Chondrocyte (in vitro differentiated cells): ENCODE results near the gene FAM163B. TPM values are rescaled to one million over a fixed set of nuclear protein-coding genes. Genes with fewer than 3 reads are reported as not detected.

Experiments
- DNase-seq: peaks from one replicate; pipeline ENCODE4 v3.0.0; 2021; ENCODE audit warnings: mixed read lengths, low spot score
- H3K27ac Mint-ChIP-seq: one replicate; pipeline ENCODE4 v1.8.0; 2021; ENCODE audit warnings: mild to moderate bottlenecking, moderate library complexity, mixed read lengths; ENCODE audit not compliant: unreplicated experiment
- H3K27me3 Mint-ChIP-seq: 2 replicates; pipeline ENCODE4 v1.8.0; 2021; ENCODE audit warnings: low read depth, mixed read lengths
- H3K36me3 Mint-ChIP-seq: 2 replicates; pipeline ENCODE4 v1.8.0; 2021; ENCODE audit warnings: low read depth, mixed read lengths
- H3K4me1 Mint-ChIP-seq: 2 replicates; pipeline ENCODE4 v1.8.0; 2021; ENCODE audit warnings: low read depth, mild to moderate bottlenecking, mixed read lengths
- H3K4me3 Mint-ChIP-seq: one replicate; pipeline ENCODE4 v1.8.0; 2021; ENCODE audit warnings: mild to moderate bottlenecking, moderate library complexity, mixed read lengths; ENCODE audit not compliant: unreplicated experiment
- H3K9me3 Mint-ChIP-seq: 2 replicates; pipeline ENCODE4 v1.8.0; 2021; ENCODE audit warnings: low read depth, mixed read lengths
- total RNA-seq: library from RNA; stranded (reverse); gene quantifications from 3 replicates; pipeline ENCODE4 v1.2.1, GENCODE V29; 2021
- TF ChIP-seq, protein P1 (sequence below): fragments of 200-600 bp; sonication (generic); IDR thresholded peaks from 2 replicates; pipeline ENCODE4 v1.5.0; 2021; ENCODE audit warnings: antibody characterized with exemption, mild to moderate bottlenecking, moderate library complexity

FAM163B gene
- total RNA-seq, 1 donor from 2014 or later = not detected

DNA sequence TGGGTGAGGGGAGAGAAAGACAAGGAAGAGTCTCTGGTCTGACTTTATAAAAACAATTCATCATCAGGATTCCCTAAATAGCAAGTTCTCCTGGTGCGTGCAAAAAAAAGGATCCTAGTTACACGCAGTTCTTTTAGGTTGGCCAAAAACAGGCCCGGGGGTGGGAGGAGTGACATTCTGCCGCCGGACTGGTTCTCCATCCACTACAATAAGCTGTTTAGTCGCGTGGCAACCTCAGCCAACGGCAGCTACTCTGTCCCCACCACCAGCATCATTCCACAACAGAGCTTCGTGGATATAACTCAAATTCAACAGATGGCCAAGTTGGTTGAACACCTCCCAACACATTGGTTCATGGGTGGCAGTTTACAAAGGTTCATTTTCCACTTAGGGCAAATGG is 2.9 kb upstream of the FAM163B start:
- Mint-ChIP-seq H3K9me3 (no peaks in the 10 kb centered on the region), H3K36me3 (no peaks in the 10 kb centered on the region), H3K4me3 (no peak overlapping the region), H3K27me3 (peaks cover 71% of the 10 kb centered on the region), H3K4me1 (peaks cover 5% of the 10 kb centered on the region), H3K27ac (no peak overlapping the region)
- TF ChIP-seq, protein P1, sequence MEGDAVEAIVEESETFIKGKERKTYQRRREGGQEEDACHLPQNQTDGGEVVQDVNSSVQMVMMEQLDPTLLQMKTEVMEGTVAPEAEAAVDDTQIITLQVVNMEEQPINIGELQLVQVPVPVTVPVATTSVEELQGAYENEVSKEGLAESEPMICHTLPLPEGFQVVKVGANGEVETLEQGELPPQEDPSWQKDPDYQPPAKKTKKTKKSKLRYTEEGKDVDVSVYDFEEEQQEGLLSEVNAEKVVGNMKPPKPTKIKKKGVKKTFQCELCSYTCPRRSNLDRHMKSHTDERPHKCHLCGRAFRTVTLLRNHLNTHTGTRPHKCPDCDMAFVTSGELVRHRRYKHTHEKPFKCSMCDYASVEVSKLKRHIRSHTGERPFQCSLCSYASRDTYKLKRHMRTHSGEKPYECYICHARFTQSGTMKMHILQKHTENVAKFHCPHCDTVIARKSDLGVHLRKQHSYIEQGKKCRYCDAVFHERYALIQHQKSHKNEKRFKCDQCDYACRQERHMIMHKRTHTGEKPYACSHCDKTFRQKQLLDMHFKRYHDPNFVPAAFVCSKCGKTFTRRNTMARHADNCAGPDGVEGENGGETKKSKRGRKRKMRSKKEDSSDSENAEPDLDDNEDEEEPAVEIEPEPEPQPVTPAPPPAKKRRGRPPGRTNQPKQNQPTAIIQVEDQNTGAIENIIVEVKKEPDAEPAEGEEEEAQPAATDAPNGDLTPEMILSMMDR = no peak
- peak; percentile 26 for DNase-seq

DNA sequence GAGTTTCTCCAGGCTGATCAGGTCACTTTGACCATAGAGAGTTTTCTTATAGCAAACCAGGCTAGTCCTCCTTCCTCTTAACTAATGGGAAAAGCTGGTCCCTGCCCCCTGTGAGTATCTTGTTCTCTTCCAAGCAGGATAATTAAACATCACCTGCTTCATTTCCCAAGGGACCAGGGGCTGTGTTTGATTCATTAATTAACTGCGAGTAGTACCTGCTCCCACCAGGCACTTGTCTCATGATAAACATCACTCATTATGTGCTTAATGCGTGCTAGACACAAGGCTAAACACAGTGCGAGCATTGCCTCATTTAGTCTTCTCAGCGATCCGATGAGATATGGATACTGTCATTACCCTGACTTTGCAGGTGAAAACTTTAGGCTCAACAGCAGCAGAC is 1.7 kb upstream of the FAM163B start:
- Mint-ChIP-seq H3K27ac (no peak overlapping the region), H3K4me3 (no peak overlapping the region), H3K27me3 (peaks cover 78% of the 10 kb centered on the region), H3K36me3 (no peaks in the 10 kb centered on the region), H3K9me3 (no peaks in the 10 kb centered on the region), H3K4me1 (peaks cover 5% of the 10 kb centered on the region)
- TF ChIP-seq, protein P1 = no peak
- no peak for DNase-seq

DNA sequence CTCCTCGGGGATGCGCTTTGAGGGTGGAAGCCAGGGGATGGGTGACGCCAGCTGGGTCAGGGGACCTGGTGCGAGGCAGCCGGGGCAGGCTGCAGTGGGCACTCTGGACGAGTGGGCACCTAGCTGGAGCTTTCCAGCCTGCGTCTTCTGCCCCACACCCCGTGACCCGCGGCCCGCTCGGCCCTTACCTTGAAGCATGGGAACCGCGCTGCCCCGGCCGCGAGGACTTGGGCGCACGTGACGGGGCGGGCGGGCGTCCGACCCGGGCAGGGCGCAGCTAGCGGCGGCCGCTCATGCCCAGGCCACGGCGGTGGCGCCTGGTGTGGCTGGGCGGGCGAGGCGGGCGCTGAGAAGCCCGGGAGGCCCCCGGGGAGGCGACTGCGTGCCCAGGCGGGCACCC is 300 bp downstream of the FAM163B start:
- Mint-ChIP-seq H3K27ac (no peak overlapping the region), H3K36me3 (no peaks in the 10 kb centered on the region), H3K27me3 (peaks cover 79% of the 10 kb centered on the region), H3K9me3 (no peaks in the 10 kb centered on the region), H3K4me3 (no peak overlapping the region), H3K4me1 (peaks cover 5% of the 10 kb centered on the region)
- peak; percentile 76 for DNase-seq
- TF ChIP-seq, protein P1 = no peak

DNA sequence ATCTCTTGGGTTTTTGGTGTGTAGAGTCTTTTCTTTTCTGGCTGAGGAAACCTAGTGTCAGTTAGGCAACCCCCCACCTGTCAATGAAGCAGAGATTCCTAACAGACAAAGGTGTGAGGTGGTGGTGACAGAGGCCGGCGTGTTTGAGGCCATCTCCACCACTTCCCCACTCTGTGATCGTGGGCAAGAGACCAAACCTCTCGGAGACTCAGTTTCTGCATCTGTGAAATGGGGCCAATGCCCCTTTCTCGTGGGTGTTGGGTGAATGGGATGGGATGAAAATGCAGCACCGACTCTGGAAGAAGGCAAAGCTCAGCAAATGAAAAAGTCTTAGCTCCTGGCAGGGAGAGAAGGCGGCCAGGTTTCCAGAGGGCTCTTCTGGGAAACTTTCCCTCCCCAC is 807 bp downstream of the FAM163B start:
- Mint-ChIP-seq H3K27ac (no peak overlapping the region), H3K9me3 (no peaks in the 10 kb centered on the region), H3K27me3 (peaks cover 77% of the 10 kb centered on the region), H3K36me3 (no peaks in the 10 kb centered on the region), H3K4me1 (peaks cover 5% of the 10 kb centered on the region), H3K4me3 (no peak overlapping the region)
- TF ChIP-seq, protein P1 = no peak
- DNase-seq = peak; percentile 19

DNA sequence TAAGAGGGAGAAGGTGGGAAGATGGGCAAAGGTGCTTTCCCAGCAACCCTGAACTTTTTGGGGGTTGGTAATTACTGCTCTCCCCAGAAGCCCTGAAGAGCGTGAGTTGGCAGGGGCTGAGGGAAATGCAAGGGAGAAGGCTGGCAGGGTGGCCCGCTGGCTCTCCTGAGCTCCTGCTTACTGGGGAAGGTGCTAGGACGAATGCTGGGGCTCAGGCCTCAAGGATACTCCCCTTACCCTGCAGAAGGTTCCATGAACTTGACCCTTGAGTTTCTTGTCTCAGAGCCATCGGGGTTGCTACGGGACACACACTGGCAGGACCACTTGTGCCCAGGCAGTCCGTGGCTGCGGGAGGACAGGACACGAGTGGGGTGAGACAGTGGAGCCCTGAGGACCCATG is 1.2 kb downstream of the FAM163B start:
- H3K27ac Mint-ChIP-seq = no peak overlapping the region
- DNase-seq = peak; percentile 57
- H3K36me3 Mint-ChIP-seq = no peaks in the 10 kb centered on the region
- no peak overlapping the region for H3K4me3 Mint-ChIP-seq
- TF ChIP-seq, protein P1 = no peak
- peaks cover 5% of the 10 kb centered on the region for H3K4me1 Mint-ChIP-seq
- H3K9me3 Mint-ChIP-seq = no peaks in the 10 kb centered on the region
- peaks cover 76% of the 10 kb centered on the region for H3K27me3 Mint-ChIP-seq
